Stimulated activated naive CD8-positive, alpha-beta T cell treated with anti-CD3 and anti-CD28 coated beads, Interleukin-15, Interleukin-2, amounts not matched to agents 100 U/mL and 50 U/mL, for 24 hours (primary cell): ENCODE results near the gene RSRC2.
A peak's percentile ranks its signal among the peaks of the same experiment; 100 is the strongest.
"Not testable (repeated sequence)": the region's sequence is repeated elsewhere in the genome, so short reads cannot be mapped to it uniquely, and the experiment has no call there.

ENCODE experiments used
- ATAC-seq: fragments of 150-1000 bp; cut with Tn5 transposase; one replicate; pipeline ENCODE4 v1.10.0; 2021
- DNase-seq: peaks from one replicate; pipeline ENCODE4 v3.0.0; 2021

The RSRC2 gene

GRCh38 chr12:122526683-122527477 lies at the start of gene RSRC2, which contains the start of gene KNTC1:
RSRC2 (minus strand) TSS chr12:122526936; CDS start chr12:122526853, 83 bp downstream.
KNTC1 (plus strand) TSS chr12:122527249; CDS start chr12:122530064, 2,815 bp downstream.
- DNase-seq: peak; percentile 96
- ATAC-seq: peak; percentile 95

GRCh38 chr12:122571821-122572220 lies 45.1 kb upstream of the RSRC2 start:
- no peak for DNase-seq
- no peak for ATAC-seq

- DNase-seq, ATAC-seq: not testable (repeated sequence)
Measured at GRCh38 chr12:122570006-122570405, 43.3 kb upstream of the RSRC2 start.

GRCh38 chr12:122569288-122569687 lies 42.6 kb upstream of the RSRC2 start:
- DNase-seq (no peak), ATAC-seq (no peak)

GRCh38 chr12:122566816-122567215 lies 40.1 kb upstream of the RSRC2 start:
- DNase-seq, ATAC-seq: not testable (repeated sequence)

- ATAC-seq: no peak
- DNase-seq: no peak
Measured at GRCh38 chr12:122563361-122563760, 36.6 kb upstream of the RSRC2 start.

GRCh38 chr12:122560138-122560537 lies 33.4 kb upstream of the RSRC2 start:
- no peak for DNase-seq
- ATAC-seq: peak; percentile 66

GRCh38 chr12:122558745-122559641 lies 32.3 kb upstream of the RSRC2 start:
- no peak for ATAC-seq
- no peak for DNase-seq

- DNase-seq: no peak
- no peak for ATAC-seq
Measured at GRCh38 chr12:122547330-122547729, 20.6 kb upstream of the RSRC2 start.

- ATAC-seq: no peak
- no peak for DNase-seq
Measured at GRCh38 chr12:122545855-122546254, 19.1 kb upstream of the RSRC2 start.

GRCh38 chr12:122544537-122544936 lies 17.8 kb upstream of the RSRC2 start:
- ATAC-seq (no peak), DNase-seq (no peak)

GRCh38 chr12:122538496-122538895 lies 11.8 kb upstream of the RSRC2 start:
- DNase-seq (no peak), ATAC-seq (no peak)

- no peak for ATAC-seq
Measured at GRCh38 chr12:122537021-122537420, 10.3 kb upstream of the RSRC2 start.

GRCh38 chr12:122533856-122534255 lies 7.1 kb upstream of the RSRC2 start:
- ATAC-seq (no peak), DNase-seq (no peak)

More at GRCh38 chr12:122537021-122537420, 10.3 kb upstream of the RSRC2 start:
- DNase-seq: no peak

GRCh38 chr12:122528992-122529391 lies 2.3 kb upstream of the RSRC2 start:
- DNase-seq (no peak), ATAC-seq (no peak)

GRCh38 chr12:122528582-122528981 lies 1.8 kb upstream of the RSRC2 start:
- DNase-seq (no peak), ATAC-seq (no peak)

- ATAC-seq (no peak), DNase-seq (peak; percentile 33)
Measured at GRCh38 chr12:122527478-122527944, 775 bp upstream of the RSRC2 start.

- no peak for DNase-seq
Measured at GRCh38 chr12:122523846-122524718, 2.7 kb downstream of the RSRC2 start.

GRCh38 chr12:122523280-122523679 lies 3.5 kb downstream of the RSRC2 start:
- no peak for ATAC-seq
- DNase-seq: no peak

More at GRCh38 chr12:122523846-122524718, 2.7 kb downstream of the RSRC2 start:
- no peak for ATAC-seq

- no peak for ATAC-seq
- no peak for DNase-seq
Measured at GRCh38 chr12:122520676-122521075, 6.1 kb downstream of the RSRC2 start.

GRCh38 chr12:122519418-122519817 lies 7.3 kb downstream of the RSRC2 start:
- no peak for ATAC-seq
- DNase-seq: no peak

GRCh38 chr12:122518908-122519307 lies 7.8 kb downstream of the RSRC2 start:
- ATAC-seq (no peak), DNase-seq (no peak)
